CD4-positive, alpha-beta memory T cell (primary cell): Measurements from ENCODE around the gene FASTK. TPM values are rescaled to one million over a fixed set of nuclear protein-coding genes. Genes with fewer than 3 reads are reported as not detected.

Experiments
- CTCF ChIA-PET: fragments of 350-600 bp; sonication (Branson Sonifier 250); formaldehyde crosslinking; loops from one replicate; lab custom pipeline; 2021; ENCODE audit warnings: inconsistent platforms; ENCODE audit not compliant: partially characterized antibody; lab: Charles Lee
- POLR2A ChIA-PET: fragments of 350-600 bp; sonication (Branson Sonifier 250); formaldehyde crosslinking; loops from one replicate; lab custom pipeline; 2021; ENCODE audit not compliant: partially characterized antibody; lab: Charles Lee
- DNase-seq, 5 donors: peaks; one replicate each; pipeline versions ENCODE4 v3.0.0 to v3.0.0-alpha.2; 2020 to 2022; ENCODE audit warnings: mixed read lengths in 1 of 5
- H3K27ac ChIP-seq: one replicate; pipeline ENCODE4 v1.7.0; 2013; ENCODE audit warnings: low read depth, low read length
- H3K27me3 ChIP-seq: 2 replicates; pipeline ENCODE4 v1.7.0; 2013; ENCODE audit warnings: mild to moderate bottlenecking, low read length, moderate library complexity; ENCODE audit not compliant: insufficient read depth
- H3K36me3 ChIP-seq: 2 replicates; pipeline ENCODE4 v1.7.0; 2013; ENCODE audit warnings: mild to moderate bottlenecking, low read length, moderate library complexity; ENCODE audit not compliant: insufficient read depth
- H3K4me1 ChIP-seq: 2 replicates; pipeline ENCODE4 v1.7.0; 2013; ENCODE audit warnings: mild to moderate bottlenecking, low read length, moderate library complexity; ENCODE audit not compliant: insufficient read depth
- H3K4me3 ChIP-seq, 2 donors: one replicate each; pipeline ENCODE4 v1.7.0; 2013; ENCODE audit warnings: low read length in 2 of 2, mild to moderate bottlenecking in 1 of 2
- H3K9me3 ChIP-seq, 2 donors: one replicate each; pipeline ENCODE4 v1.7.0; 2013; ENCODE audit warnings: low read length in 2 of 2, control low read depth in 1 of 2; ENCODE audit not compliant: control insufficient read depth in 1 of 2
- H3K27ac Mint-ChIP-seq, 7 donors: one replicate each; pipeline ENCODE4 v1.8.0; 2020 to 2021; ENCODE audit warnings: mixed read lengths in 7 of 7, mild to moderate bottlenecking in 6 of 7, inconsistent platforms in 3 of 7, moderate library complexity in 3 of 7
- H3K27me3 Mint-ChIP-seq, 2 donors: one replicate each; pipeline ENCODE4 v1.8.0; 2020 to 2021; ENCODE audit warnings: mixed read lengths in 2 of 2
- H3K36me3 Mint-ChIP-seq, 2 donors: one replicate each; pipeline ENCODE4 v1.8.0; 2020 to 2021; ENCODE audit warnings: mixed read lengths in 2 of 2, inconsistent platforms in 1 of 2, mild to moderate bottlenecking in 1 of 2
- H3K4me1 Mint-ChIP-seq, 4 donors: one replicate each; pipeline ENCODE4 v1.8.0; 2020 to 2021; ENCODE audit warnings: mixed read lengths in 4 of 4, mild to moderate bottlenecking in 1 of 4
- H3K4me3 Mint-ChIP-seq, 8 donors: one replicate each; pipeline ENCODE4 v1.8.0; 2020 to 2021; ENCODE audit warnings: mixed read lengths in 8 of 8, mild to moderate bottlenecking in 7 of 8, moderate library complexity in 6 of 8, inconsistent platforms in 3 of 8
- H3K9me3 Mint-ChIP-seq, 8 donors: one replicate each; pipeline ENCODE4 v1.8.0; 2020 to 2021; ENCODE audit warnings: mixed read lengths in 8 of 8, mild to moderate bottlenecking in 5 of 8, inconsistent platforms in 3 of 8, moderate library complexity in 1 of 8
- intact Hi-C: fragments of 100-400 bp; cut with micrococcal nuclease; formaldehyde crosslinking; loops from one replicate; pipeline ENCODE4 v1.15.1; 2023
- polyA plus RNA-seq, 2 donors: library from polyadenylated mRNA; unstranded; fragments of 300-500 nt; fragmentation: Illumina TruSeq; gene quantifications; one replicate each; pipeline ENCODE4 v1.2.3, GENCODE V29; 2021
- total RNA-seq, 2 experiments: library from RNA; stranded (reverse); gene quantifications; one replicate each; pipeline ENCODE4 v1.2.3, GENCODE V29; 2021

Gene FASTK
- total and polyA plus RNA-seq, 4 experiments from 2014 or later: 51.2 to 126 (median 92.5) TPM

GRCh38 chr7:151051108-151051507 lies 29.5 kb downstream of the FASTK start:
- Mint-ChIP-seq H3K4me3 (no peak overlapping the region), H3K4me1 (peaks cover 4 to 18% (median 11%) of the 10 kb centered on the region in 4 donors), H3K9me3 (no peaks in the 10 kb centered on the region), H3K27ac (no peak overlapping the region), H3K27me3 (peaks cover 0 to 2% of the 10 kb centered on the region in 2 donors), H3K36me3 (no peaks in the 10 kb centered on the region)
- no peaks in the 10 kb centered on the region for H3K9me3 ChIP-seq
- H3K27me3 ChIP-seq: no peaks in the 10 kb centered on the region
- CTCF ChIA-PET: interaction anchor here (1.1 to 1.3 kb wide), 2 partner anchors 66 to 153 kb away, joined by 3 to 4 read pairs; no protein-coding TSS in a partner anchor
- H3K36me3 ChIP-seq: no peaks in the 10 kb centered on the region
- H3K27ac ChIP-seq: no peak overlapping the region
- peaks cover 11% of the 10 kb centered on the region for H3K4me1 ChIP-seq
- no peak overlapping the region for H3K4me3 ChIP-seq
- POLR2A ChIA-PET: interaction anchor here (0.8 to 1.3 kb wide), 6 partner anchors 9 to 57 kb away, joined by 3 read pairs; no protein-coding TSS in a partner anchor
- intact Hi-C loops: no loop called here
- DNase-seq: peak; percentile 59 to 69 (median 66)

DNA sequence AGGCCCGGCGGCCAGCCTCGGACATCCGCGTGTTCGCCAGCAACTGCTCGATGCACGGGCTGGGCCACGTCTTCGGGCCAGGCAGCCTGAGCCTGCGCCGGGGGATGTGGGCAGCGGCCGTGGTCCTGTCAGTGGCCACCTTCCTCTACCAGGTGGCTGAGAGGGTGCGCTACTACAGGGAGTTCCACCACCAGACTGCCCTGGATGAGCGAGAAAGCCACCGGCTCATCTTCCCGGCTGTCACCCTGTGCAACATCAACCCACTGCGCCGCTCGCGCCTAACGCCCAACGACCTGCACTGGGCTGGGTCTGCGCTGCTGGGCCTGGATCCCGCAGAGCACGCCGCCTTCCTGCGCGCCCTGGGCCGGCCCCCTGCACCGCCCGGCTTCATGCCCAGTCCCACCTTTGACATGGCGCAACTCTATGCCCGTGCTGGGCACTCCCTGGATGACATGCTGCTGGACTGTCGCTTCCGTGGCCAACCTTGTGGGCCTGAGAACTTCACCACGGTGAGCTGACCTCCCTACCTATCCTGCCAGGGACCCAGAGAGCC lies 31.6 kb downstream of the FASTK start:
- Histone ChIP-seq H3K27me3 (no peaks in the 10 kb centered on the region), H3K4me3 (no peak overlapping the region), H3K36me3 (no peaks in the 10 kb centered on the region), H3K9me3 (no peaks in the 10 kb centered on the region), H3K4me1 (peaks cover 11% of the 10 kb centered on the region), H3K27ac (no peak overlapping the region)
- H3K27ac Mint-ChIP-seq: peak overlapping the region in 1 of 7 donors; percentile 47
- CTCF ChIA-PET: no interaction called here
- no peak for DNase-seq
- H3K9me3 Mint-ChIP-seq: no peaks in the 10 kb centered on the region
- H3K4me1 Mint-ChIP-seq: peaks cover 2 to 17% (median 7%) of the 10 kb centered on the region in 4 donors
- intact Hi-C loops: no loop called here
- H3K36me3 Mint-ChIP-seq: peaks cover 3 to 16% of the 10 kb centered on the region in 2 donors
- H3K4me3 Mint-ChIP-seq: no peak overlapping the region
- peaks cover 0 to 2% of the 10 kb centered on the region in 2 donors for H3K27me3 Mint-ChIP-seq
- POLR2A ChIA-PET: interaction anchor here (1.5 kb wide), 1 partner anchor 21 kb away, joined by 6 read pairs; the partner anchor contains the start of gene ABCB8

GRCh38 chr7:151047976-151048815 lies 32.4 kb downstream of the FASTK start, which contains the start of gene ASIC3:
Gene ASIC3 (plus strand): TSS chr7:151048531. CDS start chr7:151048886, 355 bp downstream.
- peaks cover 2 to 15% (median 7%) of the 10 kb centered on the region in 4 donors for H3K4me1 Mint-ChIP-seq
- CTCF ChIA-PET: no interaction called here
- Histone ChIP-seq H3K9me3 (no peaks in the 10 kb centered on the region), H3K4me1 (peaks cover 7% of the 10 kb centered on the region), H3K27ac (no peak within 1 kb of the TSS), H3K4me3 (no peak within 1 kb of the TSS), H3K36me3 (no peaks in the 10 kb centered on the region), H3K27me3 (no peaks in the 10 kb centered on the region)
- intact Hi-C loops: no loop called here
- H3K27ac Mint-ChIP-seq: peak within 1 kb of the TSS in 1 of 7 donors; percentile 47
- POLR2A ChIA-PET: interaction anchor here (1.5 kb wide), 1 partner anchor 20 kb away, joined by 6 read pairs; the partner anchor contains the start of gene ABCB8
- no peak within 1 kb of the TSS for H3K4me3 Mint-ChIP-seq
- H3K9me3 Mint-ChIP-seq: no peaks in the 10 kb centered on the region
- DNase-seq: no peak
- H3K27me3 Mint-ChIP-seq: peaks cover 0 to 2% of the 10 kb centered on the region in 2 donors
- peaks cover 4 to 17% of the 10 kb centered on the region in 2 donors for H3K36me3 Mint-ChIP-seq

DNA sequence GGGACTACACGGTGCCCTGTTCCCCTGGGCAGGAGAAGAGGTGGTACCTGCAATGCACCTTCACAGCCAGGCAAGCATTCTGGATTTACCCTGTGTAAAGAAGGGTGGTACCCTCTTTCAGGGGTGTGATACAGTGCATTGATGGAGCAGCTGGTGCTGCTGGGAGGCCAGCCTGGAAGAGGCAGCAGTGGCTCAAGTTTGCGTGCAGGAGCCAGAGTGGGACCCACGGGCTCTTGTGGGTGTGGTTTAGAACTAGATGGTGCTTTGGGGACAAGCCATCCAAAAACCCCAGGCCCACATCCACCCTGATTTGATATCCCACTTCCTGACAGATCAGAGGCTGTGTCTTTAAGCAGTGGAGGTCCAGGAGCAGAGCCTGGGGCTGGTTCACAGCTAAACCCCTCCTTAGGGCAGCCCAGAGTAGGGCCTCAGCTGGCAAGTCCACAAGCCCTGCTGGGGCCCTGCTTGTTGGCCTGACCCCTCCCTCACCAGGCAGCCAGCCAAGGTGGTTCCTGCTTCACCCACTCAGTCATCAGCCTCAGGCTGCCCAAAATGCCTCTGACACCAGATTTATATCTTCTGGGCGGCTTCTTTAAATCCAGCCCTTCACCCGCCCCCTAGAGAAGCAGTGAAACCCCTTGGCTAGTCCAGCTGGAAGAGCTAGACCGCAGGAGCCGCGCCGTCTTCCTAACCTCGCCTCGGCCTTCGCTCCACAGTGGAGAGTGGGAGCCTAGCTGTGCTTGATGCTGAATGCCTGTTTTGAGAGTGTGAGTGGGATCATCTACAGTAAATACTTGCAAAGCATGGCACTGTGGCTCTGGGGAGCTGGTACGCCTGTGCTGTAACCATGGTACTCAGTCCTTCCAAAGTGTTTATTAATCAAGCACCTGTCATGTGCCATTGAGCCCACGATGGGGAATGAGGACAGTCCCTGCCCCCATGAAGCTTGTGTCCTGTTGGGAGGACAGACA lies 33.7 kb downstream of the FASTK start:
- H3K4me1 Mint-ChIP-seq: peaks cover 0 to 8% (median 0%) of the 10 kb centered on the region in 4 donors
- no peaks in the 10 kb centered on the region for H3K27me3 ChIP-seq
- DNase-seq: no peak
- no peaks in the 10 kb centered on the region for H3K36me3 ChIP-seq
- intact Hi-C loops: no loop called here
- H3K4me3 ChIP-seq: no peak overlapping the region
- peaks cover 5% of the 10 kb centered on the region for H3K4me1 ChIP-seq
- peaks cover 4 to 17% of the 10 kb centered on the region in 2 donors for H3K36me3 Mint-ChIP-seq
- no peaks in the 10 kb centered on the region for H3K27me3 Mint-ChIP-seq
- no peak overlapping the region for H3K27ac ChIP-seq
- ChIA-PET POLR2A (interaction anchor here (0.6 to 1.0 kb wide), 2 partner anchors 10 to 19 kb away, joined by 3 read pairs; partner anchors contain the start of gene ABCB8), CTCF (no interaction called here)
- no peak overlapping the region for H3K4me3 Mint-ChIP-seq
- no peaks in the 10 kb centered on the region for H3K9me3 Mint-ChIP-seq
- H3K9me3 ChIP-seq: no peaks in the 10 kb centered on the region
- H3K27ac Mint-ChIP-seq: no peak overlapping the region

DNA sequence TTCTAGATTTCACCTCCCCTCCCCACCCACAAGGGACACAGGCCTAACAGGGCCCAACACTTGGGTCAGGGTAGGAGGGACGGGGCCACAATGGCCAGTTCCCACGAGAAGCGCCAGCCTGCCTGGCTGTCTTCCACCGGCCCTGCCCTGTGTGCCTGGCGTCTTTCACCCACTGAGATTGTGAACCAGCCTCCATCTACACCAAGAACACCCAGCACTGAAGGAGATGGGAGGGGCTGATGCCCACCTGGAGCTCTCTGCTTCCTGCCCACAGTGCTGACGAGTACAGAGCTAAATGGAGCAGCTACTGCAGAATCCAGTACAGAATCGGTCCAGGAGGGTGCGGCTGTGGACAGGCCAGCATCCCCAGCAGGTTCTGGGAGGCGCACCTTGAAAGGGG lies 34.6 kb downstream of the FASTK start:
- H3K9me3 Mint-ChIP-seq: no peaks in the 10 kb centered on the region
- H3K36me3 Mint-ChIP-seq: peaks cover 4 to 17% of the 10 kb centered on the region in 2 donors
- POLR2A ChIA-PET: interaction anchor here (0.6 kb wide), 1 partner anchor 11 kb away, joined by 3 read pairs; no protein-coding TSS in a partner anchor
- peaks cover 0 to 4% (median 0%) of the 10 kb centered on the region in 4 donors for H3K4me1 Mint-ChIP-seq
- Histone ChIP-seq H3K27me3 (no peaks in the 10 kb centered on the region), H3K4me3 (no peak overlapping the region), H3K27ac (no peak overlapping the region), H3K4me1 (peaks cover 2% of the 10 kb centered on the region), H3K9me3 (no peaks in the 10 kb centered on the region), H3K36me3 (no peaks in the 10 kb centered on the region)
- CTCF ChIA-PET: no interaction called here
- intact Hi-C loops: no loop called here
- no peak for DNase-seq
- H3K4me3 Mint-ChIP-seq: no peak overlapping the region
- H3K27ac Mint-ChIP-seq: peak overlapping the region in 1 of 7 donors; percentile 84
- H3K27me3 Mint-ChIP-seq: no peaks in the 10 kb centered on the region

GRCh38 chr7:151045262-151045661 lies 35.3 kb downstream of the FASTK start:
- no peak overlapping the region for H3K4me3 Mint-ChIP-seq
- no peaks in the 10 kb centered on the region for H3K27me3 ChIP-seq
- POLR2A ChIA-PET: no interaction called here
- H3K9me3 Mint-ChIP-seq: no peaks in the 10 kb centered on the region
- H3K27me3 Mint-ChIP-seq: no peaks in the 10 kb centered on the region
- H3K27ac Mint-ChIP-seq: no peak overlapping the region
- no peak overlapping the region for H3K27ac ChIP-seq
- DNase-seq: no peak
- no peaks in the 10 kb centered on the region for H3K36me3 ChIP-seq
- no peak overlapping the region for H3K4me3 ChIP-seq
- H3K4me1 ChIP-seq: no peaks in the 10 kb centered on the region
- peaks cover 4 to 17% of the 10 kb centered on the region in 2 donors for H3K36me3 Mint-ChIP-seq
- intact Hi-C loops: no loop called here
- CTCF ChIA-PET: interaction anchor here (1.4 kb wide), 1 partner anchor 79 kb away, joined by 3 read pairs; no protein-coding TSS in a partner anchor
- H3K4me1 Mint-ChIP-seq: peaks cover 0 to 4% (median 0%) of the 10 kb centered on the region in 4 donors
- no peaks in the 10 kb centered on the region for H3K9me3 ChIP-seq
